Erythroblast (primary cell): ENCODE results near the gene OVCH2.

ENCODE experiments used
- GATA1 ChIP-seq: IDR thresholded peaks from 2 replicates; pipeline ENCODE4 v1.6.1; 2011; ENCODE audit warnings: low read depth, mild to moderate bottlenecking, control low read depth, low read length, moderate library complexity
- POLR2A ChIP-seq: IDR thresholded peaks from 2 replicates; pipeline ENCODE4 v1.6.1; 2011; ENCODE audit warnings: mild to moderate bottlenecking, low read length

DNA sequence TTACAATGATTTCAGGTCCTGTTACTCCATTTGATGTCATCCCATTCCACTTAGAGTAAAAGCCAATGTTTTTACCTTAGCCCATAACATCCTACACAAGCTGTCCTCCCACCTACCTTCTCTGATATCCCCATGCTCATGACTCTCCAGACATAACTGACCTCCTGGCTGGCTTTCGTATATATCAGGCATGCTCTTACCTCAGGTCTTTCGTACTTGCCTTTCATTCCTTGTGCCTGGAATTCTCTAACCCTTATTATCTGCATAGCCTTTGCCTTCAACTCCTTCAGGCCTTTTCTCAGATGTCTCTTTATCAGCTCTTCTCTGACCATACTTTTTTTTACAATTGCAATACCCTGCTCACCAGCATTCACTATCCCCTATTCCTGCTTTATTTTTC is 22.7 kb downstream of the OVCH2 start:
- TF ChIP-seq GATA1: no peak
- no peak for TF ChIP-seq POLR2A
